NAMALWA (cell line): Measurements from ENCODE around the gene FBN3.
"Not testable (repeated sequence)": the region's sequence is repeated elsewhere in the genome, so short reads cannot be mapped to it uniquely, and the experiment has no call there.

Experiments used
- DNase-seq: peaks from one replicate; pipeline ENCODE4 v3.0.0-alpha.2; 2015; ENCODE audit warnings: low spot score

Gene FBN3

GRCh38 chr19:8149261-8150094 lies at the start of gene FBN3:
FBN3 (minus strand) TSS chr19:8149592; CDS start chr19:8147480, 2,112 bp downstream.
- no peak for DNase-seq

DNA sequence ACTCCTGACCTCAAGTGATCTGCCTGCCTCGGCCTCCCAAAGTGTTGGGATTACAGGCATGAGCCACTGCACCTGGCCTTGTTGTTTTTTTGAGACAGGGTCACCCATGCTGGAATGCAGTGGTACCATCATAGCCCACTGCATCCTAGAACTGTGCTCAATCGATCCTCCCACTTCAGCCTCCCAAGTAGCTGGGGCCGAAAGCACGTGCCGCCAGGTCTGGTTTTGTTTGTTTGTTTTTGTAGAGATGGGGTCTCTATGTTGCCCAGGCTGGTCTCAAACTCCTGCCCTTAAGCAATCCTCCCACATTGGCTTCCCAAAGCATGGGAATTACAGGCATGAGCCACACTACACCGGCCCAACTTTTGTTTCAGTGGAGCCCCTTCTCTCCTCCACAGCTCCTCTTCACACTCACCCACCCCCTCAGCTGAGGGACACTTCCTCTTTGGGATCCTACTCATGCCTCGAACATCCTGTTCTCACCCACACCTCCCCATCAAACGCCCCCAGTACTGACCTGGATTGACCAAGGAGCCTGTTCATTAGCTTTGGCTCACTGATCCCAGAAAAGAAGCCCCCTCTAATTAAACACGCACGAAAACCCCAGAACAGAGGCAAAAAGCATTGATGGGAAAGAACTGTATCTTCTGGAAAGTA lies 47.0 kb upstream of the FBN3 start:
- DNase-seq: peak; percentile 36

DNA sequence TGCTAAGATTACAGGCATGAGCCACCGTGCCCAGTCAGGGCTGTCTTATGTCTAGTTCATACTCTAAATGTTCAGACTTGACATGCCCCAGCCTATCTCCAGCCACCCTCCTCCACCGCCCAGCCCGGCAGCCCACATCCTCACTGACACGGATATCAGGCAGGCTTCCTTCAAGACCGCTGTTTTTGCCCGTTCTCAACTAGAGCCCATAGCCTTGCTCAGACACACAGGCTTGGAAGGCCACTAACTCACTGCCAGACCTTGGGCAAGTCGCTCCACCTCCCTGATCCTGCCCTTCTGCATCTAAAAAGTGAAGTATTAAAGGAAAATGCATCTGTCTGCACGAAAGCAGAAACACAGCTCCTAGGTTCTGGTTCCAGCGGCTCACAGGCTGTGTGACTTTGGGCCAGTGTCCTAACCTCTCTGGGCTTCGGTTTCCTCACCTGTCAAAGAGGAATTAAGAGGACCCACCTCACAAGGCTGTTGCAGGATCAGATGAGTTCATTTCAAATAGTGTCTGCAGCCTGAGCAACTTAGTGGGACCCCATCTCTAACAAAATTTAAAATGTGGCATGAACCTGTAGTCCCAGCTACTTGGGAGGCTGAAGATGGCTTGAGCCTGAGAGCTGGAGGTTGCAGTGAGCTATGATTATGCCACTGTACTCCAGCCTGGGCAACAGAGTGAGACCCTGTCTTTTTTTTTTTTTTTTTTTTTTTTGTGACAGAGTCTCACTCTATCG lies 45.3 kb upstream of the FBN3 start:
- peak; percentile 71 for DNase-seq

DNA sequence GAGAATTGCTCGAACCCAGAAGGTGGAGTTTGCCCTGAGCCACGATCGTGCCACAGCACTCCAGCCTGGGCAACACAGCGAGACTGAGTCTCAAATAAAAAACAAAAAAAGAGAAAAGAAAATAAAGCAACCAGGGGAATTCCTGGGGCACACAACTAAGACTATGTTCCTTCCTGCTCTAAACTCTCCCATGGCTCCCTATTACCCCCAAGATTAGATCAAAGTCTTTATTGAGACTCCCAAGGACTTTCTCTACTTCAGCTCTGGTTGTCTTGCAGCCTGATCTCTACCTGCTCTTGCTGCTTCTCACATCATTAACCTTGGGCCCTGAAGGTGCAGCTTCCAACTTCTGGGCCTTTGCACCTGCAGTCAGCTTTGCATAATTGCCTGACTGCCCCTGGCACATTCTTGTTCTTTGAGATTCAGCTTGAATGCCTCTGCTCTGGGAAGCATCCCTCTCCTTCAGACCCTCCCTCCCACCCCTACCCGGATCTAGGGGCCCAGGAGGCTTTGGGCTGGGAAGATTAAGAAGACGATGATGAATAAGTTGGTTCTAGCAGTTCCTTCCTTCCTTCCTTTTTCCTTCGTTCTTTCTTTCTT lies 42.9 kb upstream of the FBN3 start:
- peak; percentile 59 for DNase-seq

GRCh38 chr19:8185343-8186068 lies 36.1 kb upstream of the FBN3 start:
- no peak for DNase-seq

- DNase-seq: no peak
Observed at GRCh38 chr19:8184274-8184673, 34.9 kb upstream of the FBN3 start.

DNA sequence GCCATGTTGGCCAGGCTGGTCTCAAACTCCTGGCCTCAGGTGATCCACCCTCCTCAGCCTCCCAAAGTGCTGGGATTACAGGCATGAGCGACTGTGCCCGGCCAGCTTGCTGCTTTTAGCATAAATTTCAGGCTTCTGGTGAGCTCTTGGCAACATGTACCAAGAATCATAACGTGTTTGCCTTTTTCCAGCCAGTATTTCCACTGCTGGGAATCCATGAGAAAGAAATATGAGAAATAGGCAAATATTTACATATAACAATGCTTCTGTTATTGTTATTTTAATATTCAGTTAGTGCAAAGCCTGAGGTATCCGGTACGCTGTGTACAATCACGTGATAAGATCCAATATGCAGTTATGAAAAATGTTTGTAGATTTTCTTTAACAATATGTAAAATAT lies 30.6 kb upstream of the FBN3 start:
- DNase-seq: no peak

- no peak for DNase-seq
Observed at GRCh38 chr19:8174706-8175105, 25.3 kb upstream of the FBN3 start.

DNA sequence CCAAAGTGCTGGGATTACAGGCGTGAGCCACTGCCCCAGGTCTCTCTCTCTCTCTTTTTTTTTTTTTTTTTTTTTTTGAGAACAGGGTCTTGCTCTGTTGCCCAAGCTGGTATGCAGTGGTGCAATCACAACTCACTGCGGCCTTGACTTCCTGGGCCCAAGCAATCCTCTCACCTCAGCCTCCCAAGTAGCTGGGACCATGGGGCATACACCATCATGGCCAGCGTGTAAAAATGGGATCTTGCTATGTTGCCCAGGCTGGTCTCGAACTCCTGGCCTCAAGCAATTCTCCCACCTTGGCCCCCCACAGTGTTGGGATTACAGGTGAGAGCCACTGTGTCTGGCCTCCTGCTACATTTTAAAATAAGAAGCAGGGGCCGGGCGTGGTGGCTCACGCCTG lies 19.1 kb upstream of the FBN3 start:
- no peak for DNase-seq

DNA sequence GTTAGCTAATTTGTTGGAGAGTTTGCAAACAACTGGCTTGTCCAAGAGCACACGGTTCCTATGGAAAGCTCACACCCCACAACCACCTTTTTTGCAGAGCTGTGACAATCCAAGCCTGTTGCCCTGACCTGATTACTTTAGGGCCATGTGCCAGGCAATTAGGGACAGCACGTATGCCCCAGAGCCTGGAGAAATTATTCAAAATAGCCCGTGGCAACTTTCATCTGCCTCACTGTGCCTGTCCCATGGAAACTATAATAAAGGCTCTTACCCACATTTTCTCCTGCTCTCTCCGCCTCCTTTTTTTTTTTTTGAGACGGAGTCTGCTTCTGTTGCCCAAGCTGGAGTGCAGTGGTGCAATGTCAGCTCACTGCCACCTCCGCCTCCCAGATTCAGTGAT lies 18.6 kb upstream of the FBN3 start:
- no peak for DNase-seq

DNA sequence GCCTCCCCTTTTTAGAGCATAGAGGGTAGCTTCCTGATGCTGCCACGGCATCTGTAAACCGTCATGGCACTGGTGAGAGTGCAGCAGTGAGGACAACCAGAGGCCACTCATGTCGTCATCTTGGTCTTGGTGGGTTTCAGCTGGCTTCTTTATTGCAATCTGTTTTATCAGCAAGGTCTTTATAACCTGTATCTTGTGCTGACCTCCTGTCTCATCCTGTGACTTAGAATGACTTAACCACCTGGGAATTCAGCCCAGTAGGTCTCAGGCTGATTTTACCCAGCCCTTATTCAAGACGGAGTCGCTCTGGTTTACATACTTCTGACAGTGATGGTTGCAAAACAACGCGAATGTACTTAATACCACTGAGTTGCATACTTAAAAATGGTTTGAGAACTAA lies 14.4 kb upstream of the FBN3 start:
- no peak for DNase-seq

GRCh38 chr19:8161135-8161646 lies 11.8 kb upstream of the FBN3 start:
- peak; percentile 80 for DNase-seq

- DNase-seq: not testable (repeated sequence)
Observed at GRCh38 chr19:8159322-8159721, 9.9 kb upstream of the FBN3 start.

DNA sequence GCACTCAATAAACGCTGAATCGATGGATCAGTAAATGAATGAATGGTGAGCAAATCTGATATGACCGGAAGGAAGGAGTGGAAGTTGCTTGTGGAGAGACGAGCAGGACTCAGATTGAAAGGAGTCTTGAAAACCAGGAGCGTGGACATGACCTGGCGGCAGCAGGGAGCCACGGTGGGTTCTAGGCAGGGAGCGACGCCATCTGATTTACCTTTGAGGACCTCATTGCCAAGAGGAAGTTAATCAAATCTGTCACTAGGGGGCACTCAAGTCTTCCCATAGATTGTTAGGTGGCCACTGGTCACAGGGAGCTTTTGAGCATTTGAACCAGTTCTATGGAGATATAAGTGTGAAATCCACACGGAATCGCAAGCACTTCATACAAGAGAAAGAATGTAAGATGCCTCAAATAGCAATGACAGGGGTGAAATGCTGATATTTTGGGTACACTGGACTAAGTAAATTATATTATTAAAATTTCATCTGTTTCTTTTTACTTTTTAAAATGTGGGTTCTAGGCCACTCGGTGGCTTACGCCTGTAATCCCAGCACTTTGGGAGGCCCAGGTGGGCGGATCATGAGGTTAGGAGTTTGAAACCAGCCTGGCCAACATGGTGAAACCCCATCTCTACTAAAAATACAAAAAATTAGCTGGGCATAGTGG lies 9.2 kb upstream of the FBN3 start:
- peak; percentile 89 for DNase-seq

GRCh38 chr19:8155318-8155717 lies 5.9 kb upstream of the FBN3 start:
- no peak for DNase-seq

DNA sequence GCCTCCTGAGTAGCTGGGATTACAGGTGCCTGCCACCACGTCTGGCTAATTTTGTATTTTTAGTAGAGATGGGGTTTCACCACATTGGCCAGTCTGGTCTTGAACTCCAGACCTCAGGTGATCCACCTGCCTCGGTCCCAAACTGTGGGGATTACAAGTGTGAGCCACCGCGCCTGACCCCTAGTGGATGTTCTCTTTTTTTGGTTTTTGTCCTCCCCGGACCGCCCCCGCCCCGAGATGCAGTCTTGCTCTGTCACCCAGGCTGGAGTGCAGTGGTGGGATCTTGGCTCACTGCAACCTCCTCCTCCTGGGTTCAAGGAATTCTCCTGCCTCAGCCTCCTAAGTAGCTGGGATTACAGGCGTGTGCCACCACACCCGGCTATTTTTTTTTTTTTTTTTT lies 4.6 kb upstream of the FBN3 start:
- DNase-seq: peak; percentile 43

- no peak for DNase-seq
Observed at GRCh38 chr19:8151767-8152035, 2.3 kb upstream of the FBN3 start.

DNA sequence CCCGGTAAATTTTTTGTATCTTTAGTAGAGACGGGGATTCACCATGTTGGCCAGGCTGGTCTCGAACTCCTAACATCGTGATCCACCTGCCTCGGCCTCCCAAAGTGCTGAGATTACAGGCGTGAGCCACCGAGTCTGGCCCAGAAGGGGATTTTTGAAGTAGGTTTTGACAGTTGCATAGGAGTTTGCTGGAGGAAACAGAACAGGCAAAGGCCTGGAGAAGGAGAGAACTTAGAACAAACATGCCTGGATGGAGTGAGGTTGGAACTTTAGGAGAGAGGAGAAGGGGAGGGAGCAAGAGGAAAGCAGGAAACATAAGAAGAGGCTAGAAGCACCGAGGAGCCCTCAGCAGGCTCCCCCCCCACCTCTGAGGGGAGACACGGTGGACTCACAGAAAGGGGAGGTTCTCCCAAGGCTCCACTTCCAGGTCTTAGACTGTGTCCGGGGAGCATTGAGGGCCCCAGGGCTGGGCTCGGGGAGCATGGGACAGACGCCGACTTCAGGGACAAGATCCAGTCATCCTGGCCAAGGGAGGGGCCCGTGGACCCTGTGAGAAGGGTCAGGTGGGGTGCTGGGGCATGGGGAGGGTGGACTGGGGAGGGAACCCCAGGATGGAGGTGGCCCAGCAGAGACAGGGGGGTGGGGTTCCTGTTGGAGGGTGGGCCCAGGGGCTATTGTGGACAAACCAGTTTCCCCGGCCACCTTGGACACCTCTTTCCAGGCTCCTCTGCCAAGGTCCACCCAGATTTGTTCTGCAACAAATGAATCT lies 1.8 kb upstream of the FBN3 start:
- no peak for DNase-seq

GRCh38 chr19:8150178-8150865 lies 930 bp upstream of the FBN3 start:
- DNase-seq: no peak
